Right lobe of liver (tissue), 4 donors: Measurements from ENCODE around the gene BASP1.

ENCODE experiments used
- POLR2A ChIP-seq: fragments of 450-650 bp; IDR thresholded peaks from one replicate; pipeline ENCODE4 v1.6.1; 2017; ENCODE audit warnings: antibody characterized with exemption, mild to moderate bottlenecking
- TF ChIP-seq, protein P1 (sequence below), 4 donors: fragments of 200-600 bp in 3 of 4; fragments of 450-650 bp in 1 of 4; IDR thresholded peaks; one replicate each; pipeline versions ENCODE4 v1.5.1 to v1.8.0; 2016 to 2022; ENCODE audit warnings: antibody characterized with exemption in 4 of 4, mild to moderate bottlenecking in 2 of 4
- donor health status: DM: no; HTN: no; CAD: no.
- donor health status: DM: no; HTN: no; CAD: no.
- donor health status: DM: no; HTN: yes; CAD: no.

GRCh38 chr5:17295671-17296070 lies 78.2 kb downstream of the BASP1 start:
- TF ChIP-seq, protein P1, sequence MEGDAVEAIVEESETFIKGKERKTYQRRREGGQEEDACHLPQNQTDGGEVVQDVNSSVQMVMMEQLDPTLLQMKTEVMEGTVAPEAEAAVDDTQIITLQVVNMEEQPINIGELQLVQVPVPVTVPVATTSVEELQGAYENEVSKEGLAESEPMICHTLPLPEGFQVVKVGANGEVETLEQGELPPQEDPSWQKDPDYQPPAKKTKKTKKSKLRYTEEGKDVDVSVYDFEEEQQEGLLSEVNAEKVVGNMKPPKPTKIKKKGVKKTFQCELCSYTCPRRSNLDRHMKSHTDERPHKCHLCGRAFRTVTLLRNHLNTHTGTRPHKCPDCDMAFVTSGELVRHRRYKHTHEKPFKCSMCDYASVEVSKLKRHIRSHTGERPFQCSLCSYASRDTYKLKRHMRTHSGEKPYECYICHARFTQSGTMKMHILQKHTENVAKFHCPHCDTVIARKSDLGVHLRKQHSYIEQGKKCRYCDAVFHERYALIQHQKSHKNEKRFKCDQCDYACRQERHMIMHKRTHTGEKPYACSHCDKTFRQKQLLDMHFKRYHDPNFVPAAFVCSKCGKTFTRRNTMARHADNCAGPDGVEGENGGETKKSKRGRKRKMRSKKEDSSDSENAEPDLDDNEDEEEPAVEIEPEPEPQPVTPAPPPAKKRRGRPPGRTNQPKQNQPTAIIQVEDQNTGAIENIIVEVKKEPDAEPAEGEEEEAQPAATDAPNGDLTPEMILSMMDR (IDR thresholded peaks at IDR 0.05): no peak
- TF ChIP-seq POLR2A: no peak
